MM.1S (cell line): ENCODE results near the gene IQSEC1.

ENCODE experiments used
- CTCF ChIP-seq: fragments of 300-600 bp; sonication (generic); IDR thresholded peaks from 2 replicates; pipeline ENCODE4 v1.5.1; 2016; ENCODE audit warnings: antibody characterized with exemption, low read length, mixed read lengths
- EZH2 ChIP-seq: fragments of 300-600 bp; sonication (generic); optimal IDR thresholded peaks from 2 replicates; pipeline ENCODE3; 2017; ENCODE audit warnings: low read depth, mild to moderate bottlenecking, antibody characterized with exemption, low read length, mixed read lengths
- EZH2phosphoT487 ChIP-seq: fragments of 300-600 bp; sonication (generic); IDR thresholded peaks from 2 replicates; pipeline ENCODE4 v1.6.1; 2018; ENCODE audit warnings: antibody characterized with exemption, low read length

GRCh38 chr3:12852201-12852600, 221.0 kb downstream of the IQSEC1 start:
- TF ChIP-seq CTCF, result no peak
- TF ChIP-seq EZH2phosphoT487, result no peak
- TF ChIP-seq EZH2, result no peak
